HepG2 (cell line): ENCODE data around the gene GDF15. TPM values are rescaled to one million over a fixed set of nuclear protein-coding genes. Genes with fewer than 3 reads are reported as not detected.

ENCODE experiments used
- ERF ChIP-seq: IDR thresholded peaks from 2 replicates; pipeline ENCODE4 v1.6.1; 2018; ENCODE audit warnings: missing biosample characterization, missing genetic modification reagents
- HOXA7 ChIP-seq: sonication (generic); formaldehyde crosslinking; IDR thresholded peaks from 2 replicates; pipeline ENCODE4 v1.8.1; 2022; ENCODE audit warnings: mild to moderate bottlenecking, missing genetic modification reagents, moderate library complexity
- MED13 ChIP-seq: sonication (generic); formaldehyde crosslinking; IDR thresholded peaks from 2 replicates; pipeline ENCODE4 v1.5.0; 2020; ENCODE audit warnings: missing genetic modification reagents
- NFE2L1 ChIP-seq: sonication (generic); formaldehyde crosslinking; IDR thresholded peaks from 2 replicates; pipeline ENCODE4 v1.4.0; 2020; ENCODE audit warnings: missing genetic modification reagents, mild to moderate bottlenecking, borderline replicate concordance
- ONECUT2 ChIP-seq: sonication (generic); formaldehyde crosslinking; IDR thresholded peaks from 2 replicates; pipeline ENCODE4 v1.4.0; 2020; ENCODE audit warnings: missing genetic modification reagents
- SIX1 ChIP-seq: sonication (generic); formaldehyde crosslinking; IDR thresholded peaks from 2 replicates; pipeline ENCODE4 v1.4.0; 2020; ENCODE audit warnings: missing genetic modification reagents, borderline replicate concordance
- SSRP1 ChIP-seq: IDR thresholded peaks from 2 replicates; pipeline ENCODE4 v1.6.1; 2016; ENCODE audit warnings: control low read depth
- U2AF1 ChIP-seq: fragments of 200-400 bp; formaldehyde crosslinking; optimal IDR thresholded peaks from 2 replicates; pipeline ENCODE3; 2017; ENCODE audit warnings: mild to moderate bottlenecking, low read depth, low read length
- XRCC5 ChIP-seq: fragments of 200-400 bp; formaldehyde crosslinking; optimal IDR thresholded peaks from 2 replicates; pipeline ENCODE3; 2017; ENCODE audit warnings: mild to moderate bottlenecking, low read length
- ZFYVE20 ChIP-seq: sonication (generic); formaldehyde crosslinking; IDR thresholded peaks from 2 replicates; pipeline ENCODE4 v1.8.0; 2023; ENCODE audit warnings: low read depth, mild to moderate bottlenecking, moderate library complexity, missing genetic modification reagents, borderline replicate concordance
- ZIK1 ChIP-seq: sonication (generic); formaldehyde crosslinking; IDR thresholded peaks from 2 replicates; pipeline ENCODE4 v1.5.0; 2020; ENCODE audit warnings: mild to moderate bottlenecking, low read depth, missing genetic modification reagents, borderline replicate concordance
- ZNF792 ChIP-seq: IDR thresholded peaks from 2 replicates; pipeline ENCODE4 v1.6.1; 2016
- polyA plus RNA-seq, 8 experiments: library from polyadenylated mRNA; depleted of rRNA in 3 of 8; stranded (reverse) in 7 of 8; unstranded in 1 of 8; fragments of >200 nt; fragmentation: Illumina TruSeq in 4 of 8; extraction: Trizol in 4 of 8; gene quantifications; 2 replicates each; pipeline versions ENCODE4 v1.2.1 to v1.2.3, GENCODE V29; 2011 to 2016; ENCODE audit warnings: low read depth in 4 of 8, missing spikeins in 1 of 8, mixed read lengths in 1 of 8; ENCODE audit not compliant: insufficient read depth in 1 of 8
- total RNA-seq, 5 experiments: library from RNA; depleted of rRNA; stranded (reverse); fragments of >200 nt; fragmentation: Illumina TruSeq; extraction: Trizol; gene quantifications; 2 replicates each; pipeline ENCODE4 v1.2.3, GENCODE V29; 2016; ENCODE audit warnings: low read depth in 1 of 5
- TF ChIP-seq, protein P1 (sequence below): sonication (generic); formaldehyde crosslinking; IDR thresholded peaks from 2 replicates; pipeline ENCODE4 v1.4.0; 2020; ENCODE audit warnings: missing genetic modification reagents
- TF ChIP-seq, protein P2 (sequence below): sonication (generic); formaldehyde crosslinking; IDR thresholded peaks from 2 replicates; pipeline ENCODE4 v1.4.0; 2020; ENCODE audit warnings: missing genetic modification reagents, borderline replicate concordance
- TF ChIP-seq, protein P3 (sequence below): IDR thresholded peaks from 2 replicates; pipeline ENCODE4 v1.6.1; 2016; ENCODE audit warnings: missing biosample characterization, missing genetic modification reagents, low read depth
- TF ChIP-seq, protein P4 (sequence below): sonication (generic); formaldehyde crosslinking; IDR thresholded peaks from 2 replicates; pipeline ENCODE4 v1.8.0; 2022; ENCODE audit warnings: mild to moderate bottlenecking, missing genetic modification reagents; ENCODE audit not compliant: insufficient replicate concordance
- TF ChIP-seq, protein P5 (sequence below): sonication (generic); formaldehyde crosslinking; IDR thresholded peaks from 2 replicates; pipeline ENCODE4 v1.4.0; 2020; ENCODE audit warnings: missing genetic modification reagents

The GDF15 gene
- total and polyA plus RNA-seq, 2 of the 13 experiments (the other 11 are each of a cell fraction or from before 2014, with no cell fraction given): 146 to 422 TPM

DNA sequence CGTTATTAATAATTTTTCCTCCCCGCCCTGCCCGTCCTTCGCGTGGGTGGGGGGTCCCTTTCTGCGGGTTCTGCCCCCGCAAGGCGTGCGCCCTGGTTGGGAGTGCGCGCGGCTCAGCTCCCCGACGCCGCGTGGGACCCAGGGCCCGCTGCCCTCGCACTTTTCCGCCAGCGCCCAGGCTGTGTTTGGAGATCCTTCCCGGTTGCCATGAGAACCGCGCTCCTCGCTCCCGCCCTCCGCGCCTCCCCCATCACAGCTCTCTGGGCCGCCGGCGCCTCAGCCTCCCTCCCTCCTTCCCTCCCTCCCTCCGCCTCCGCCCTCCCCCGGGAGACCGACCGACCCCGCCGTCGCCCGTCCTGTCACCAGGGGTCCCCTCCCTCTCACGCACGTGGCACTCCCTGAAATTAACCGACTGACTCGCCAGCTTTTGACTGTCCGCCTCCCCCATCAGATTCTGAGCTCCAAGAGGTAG is 30.9 kb downstream of the GDF15 start (continued):
- TF ChIP-seq, protein P1, sequence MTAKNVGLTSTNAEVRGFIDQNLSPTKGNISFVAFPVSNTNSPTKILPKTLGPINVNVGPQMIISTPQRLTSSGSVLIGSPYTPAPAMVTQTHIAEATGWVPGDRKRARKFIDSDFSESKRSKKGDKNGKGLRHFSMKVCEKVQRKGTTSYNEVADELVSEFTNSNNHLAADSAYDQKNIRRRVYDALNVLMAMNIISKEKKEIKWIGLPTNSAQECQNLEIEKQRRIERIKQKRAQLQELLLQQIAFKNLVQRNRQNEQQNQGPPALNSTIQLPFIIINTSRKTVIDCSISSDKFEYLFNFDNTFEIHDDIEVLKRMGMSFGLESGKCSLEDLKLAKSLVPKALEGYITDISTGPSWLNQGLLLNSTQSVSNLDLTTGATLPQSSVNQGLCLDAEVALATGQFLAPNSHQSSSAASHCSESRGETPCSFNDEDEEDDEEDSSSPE: peak; percentile 70; the same call in 1 of the 2 replicates
- TF ChIP-seq, protein P2, sequence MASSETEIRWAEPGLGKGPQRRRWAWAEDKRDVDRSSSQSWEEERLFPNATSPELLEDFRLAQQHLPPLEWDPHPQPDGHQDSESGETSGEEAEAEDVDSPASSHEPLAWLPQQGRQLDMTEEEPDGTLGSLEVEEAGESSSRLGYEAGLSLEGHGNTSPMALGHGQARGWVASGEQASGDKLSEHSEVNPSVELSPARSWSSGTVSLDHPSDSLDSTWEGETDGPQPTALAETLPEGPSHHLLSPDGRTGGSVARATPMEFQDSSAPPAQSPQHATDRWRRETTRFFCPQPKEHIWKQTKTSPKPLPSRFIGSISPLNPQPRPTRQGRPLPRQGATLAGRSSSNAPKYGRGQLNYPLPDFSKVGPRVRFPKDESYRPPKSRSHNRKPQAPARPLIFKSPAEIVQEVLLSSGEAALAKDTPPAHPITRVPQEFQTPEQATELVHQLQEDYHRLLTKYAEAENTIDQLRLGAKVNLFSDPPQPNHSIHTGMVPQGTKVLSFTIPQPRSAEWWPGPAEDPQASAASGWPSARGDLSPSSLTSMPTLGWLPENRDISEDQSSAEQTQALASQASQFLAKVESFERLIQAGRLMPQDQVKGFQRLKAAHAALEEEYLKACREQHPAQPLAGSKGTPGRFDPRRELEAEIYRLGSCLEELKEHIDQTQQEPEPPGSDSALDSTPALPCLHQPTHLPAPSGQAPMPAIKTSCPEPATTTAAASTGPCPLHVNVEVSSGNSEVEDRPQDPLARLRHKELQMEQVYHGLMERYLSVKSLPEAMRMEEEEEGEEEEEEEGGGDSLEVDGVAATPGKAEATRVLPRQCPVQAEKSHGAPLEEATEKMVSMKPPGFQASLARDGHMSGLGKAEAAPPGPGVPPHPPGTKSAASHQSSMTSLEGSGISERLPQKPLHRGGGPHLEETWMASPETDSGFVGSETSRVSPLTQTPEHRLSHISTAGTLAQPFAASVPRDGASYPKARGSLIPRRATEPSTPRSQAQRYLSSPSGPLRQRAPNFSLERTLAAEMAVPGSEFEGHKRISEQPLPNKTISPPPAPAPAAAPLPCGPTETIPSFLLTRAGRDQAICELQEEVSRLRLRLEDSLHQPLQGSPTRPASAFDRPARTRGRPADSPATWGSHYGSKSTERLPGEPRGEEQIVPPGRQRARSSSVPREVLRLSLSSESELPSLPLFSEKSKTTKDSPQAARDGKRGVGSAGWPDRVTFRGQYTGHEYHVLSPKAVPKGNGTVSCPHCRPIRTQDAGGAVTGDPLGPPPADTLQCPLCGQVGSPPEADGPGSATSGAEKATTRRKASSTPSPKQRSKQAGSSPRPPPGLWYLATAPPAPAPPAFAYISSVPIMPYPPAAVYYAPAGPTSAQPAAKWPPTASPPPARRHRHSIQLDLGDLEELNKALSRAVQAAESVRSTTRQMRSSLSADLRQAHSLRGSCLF (CRISPR knock-in tag): no peak
- TF ChIP-seq ERF (CRISPR knock-in tag): no peak
- TF ChIP-seq SIX1: no peak
- TF ChIP-seq ZFYVE20 (CRISPR knock-in tag): no peak
- 0 out of 2 replicates have a peak, but pooled peaks have one; percentile 18 for TF ChIP-seq MED13 (CRISPR knock-in tag)
- no peak for TF ChIP-seq ZNF792 (CRISPR knock-in tag)
- TF ChIP-seq XRCC5: no peak
- TF ChIP-seq, protein P3, sequence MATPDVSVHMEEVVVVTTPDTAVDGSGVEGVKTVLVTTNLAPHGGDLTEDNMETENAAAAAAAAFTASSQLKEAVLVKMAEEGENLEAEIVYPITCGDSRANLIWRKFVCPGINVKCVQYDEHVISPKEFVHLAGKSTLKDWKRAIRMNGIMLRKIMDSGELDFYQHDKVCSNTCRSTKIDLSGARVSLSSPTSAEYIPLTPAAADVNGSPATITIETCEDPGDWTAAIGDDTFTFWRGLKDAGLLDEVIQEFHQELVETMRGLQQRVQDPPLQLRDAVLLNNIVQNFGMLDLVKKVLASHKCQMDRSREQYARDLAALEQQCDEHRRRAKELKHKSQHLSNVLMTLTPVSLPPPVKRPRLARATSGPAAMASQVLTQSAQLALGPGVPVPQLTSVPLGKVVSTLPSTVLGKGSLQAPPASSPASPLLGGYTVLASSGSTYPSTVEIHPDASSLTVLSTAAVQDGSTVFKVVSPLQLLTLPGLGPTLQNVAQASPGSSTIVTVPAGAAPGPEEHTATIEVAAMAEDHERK (CRISPR knock-in tag): no peak
- TF ChIP-seq, protein P4, sequence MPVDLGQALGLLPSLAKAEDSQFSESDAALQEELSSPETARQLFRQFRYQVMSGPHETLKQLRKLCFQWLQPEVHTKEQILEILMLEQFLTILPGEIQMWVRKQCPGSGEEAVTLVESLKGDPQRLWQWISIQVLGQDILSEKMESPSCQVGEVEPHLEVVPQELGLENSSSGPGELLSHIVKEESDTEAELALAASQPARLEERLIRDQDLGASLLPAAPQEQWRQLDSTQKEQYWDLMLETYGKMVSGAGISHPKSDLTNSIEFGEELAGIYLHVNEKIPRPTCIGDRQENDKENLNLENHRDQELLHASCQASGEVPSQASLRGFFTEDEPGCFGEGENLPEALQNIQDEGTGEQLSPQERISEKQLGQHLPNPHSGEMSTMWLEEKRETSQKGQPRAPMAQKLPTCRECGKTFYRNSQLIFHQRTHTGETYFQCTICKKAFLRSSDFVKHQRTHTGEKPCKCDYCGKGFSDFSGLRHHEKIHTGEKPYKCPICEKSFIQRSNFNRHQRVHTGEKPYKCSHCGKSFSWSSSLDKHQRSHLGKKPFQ (CRISPR knock-in tag): no peak
- TF ChIP-seq ZIK1 (CRISPR knock-in tag): 0 out of 2 replicates have a peak, but pooled peaks have one; percentile 11
- no peak for TF ChIP-seq U2AF1
- TF ChIP-seq ONECUT2: no peak
- no peak for TF ChIP-seq SSRP1 (CRISPR knock-in tag)
- TF ChIP-seq, protein P5, sequence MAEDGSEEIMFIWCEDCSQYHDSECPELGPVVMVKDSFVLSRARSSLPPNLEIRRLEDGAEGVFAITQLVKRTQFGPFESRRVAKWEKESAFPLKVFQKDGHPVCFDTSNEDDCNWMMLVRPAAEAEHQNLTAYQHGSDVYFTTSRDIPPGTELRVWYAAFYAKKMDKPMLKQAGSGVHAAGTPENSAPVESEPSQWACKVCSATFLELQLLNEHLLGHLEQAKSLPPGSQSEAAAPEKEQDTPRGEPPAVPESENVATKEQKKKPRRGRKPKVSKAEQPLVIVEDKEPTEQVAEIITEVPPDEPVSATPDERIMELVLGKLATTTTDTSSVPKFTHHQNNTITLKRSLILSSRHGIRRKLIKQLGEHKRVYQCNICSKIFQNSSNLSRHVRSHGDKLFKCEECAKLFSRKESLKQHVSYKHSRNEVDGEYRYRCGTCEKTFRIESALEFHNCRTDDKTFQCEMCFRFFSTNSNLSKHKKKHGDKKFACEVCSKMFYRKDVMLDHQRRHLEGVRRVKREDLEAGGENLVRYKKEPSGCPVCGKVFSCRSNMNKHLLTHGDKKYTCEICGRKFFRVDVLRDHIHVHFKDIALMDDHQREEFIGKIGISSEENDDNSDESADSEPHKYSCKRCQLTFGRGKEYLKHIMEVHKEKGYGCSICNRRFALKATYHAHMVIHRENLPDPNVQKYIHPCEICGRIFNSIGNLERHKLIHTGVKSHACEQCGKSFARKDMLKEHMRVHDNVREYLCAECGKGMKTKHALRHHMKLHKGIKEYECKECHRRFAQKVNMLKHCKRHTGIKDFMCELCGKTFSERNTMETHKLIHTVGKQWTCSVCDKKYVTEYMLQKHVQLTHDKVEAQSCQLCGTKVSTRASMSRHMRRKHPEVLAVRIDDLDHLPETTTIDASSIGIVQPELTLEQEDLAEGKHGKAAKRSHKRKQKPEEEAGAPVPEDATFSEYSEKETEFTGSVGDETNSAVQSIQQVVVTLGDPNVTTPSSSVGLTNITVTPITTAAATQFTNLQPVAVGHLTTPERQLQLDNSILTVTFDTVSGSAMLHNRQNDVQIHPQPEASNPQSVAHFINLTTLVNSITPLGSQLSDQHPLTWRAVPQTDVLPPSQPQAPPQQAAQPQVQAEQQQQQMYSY (CRISPR knock-in tag): peak; percentile 55; the same call in 1 of the 2 replicates
- TF ChIP-seq NFE2L1 (CRISPR knock-in tag): no peak
- no peak for TF ChIP-seq HOXA7 (CRISPR knock-in tag)
